PFSK-1 (cell line): Measurements from ENCODE around the gene DTNA.

Source experiments
- FOXP2 ChIP-seq: optimal IDR thresholded peaks from 2 replicates; pipeline ENCODE3; 2011; ENCODE audit warnings: borderline replicate concordance, control low read depth, inconsistent platforms; ENCODE audit not compliant: insufficient read depth; ENCODE audit errors: extremely low read length, extremely low read depth
- POLR2AphosphoS5 ChIP-seq: IDR thresholded peaks from 2 replicates; pipeline ENCODE4 v1.6.1; 2012; ENCODE audit warnings: low read depth, mild to moderate bottlenecking, control low read depth, low read length, moderate library complexity
- REST ChIP-seq, 2 experiments: IDR thresholded peaks; 2 replicates each; pipeline versions ENCODE4 v1.6.1 to v1.8.0; 2011 to 2012; ENCODE audit warnings: low read depth in 2 of 2, low read length in 2 of 2, control low read depth in 1 of 2, inconsistent platforms in 1 of 2, mild to moderate bottlenecking in 1 of 2, moderate library complexity in 1 of 2; ENCODE audit not compliant: insufficient read depth in 1 of 2
- SIN3A ChIP-seq: IDR thresholded peaks from 2 replicates; pipeline ENCODE4 v1.6.1; 2012; ENCODE audit warnings: mild to moderate bottlenecking, low read length, moderate library complexity, borderline replicate concordance; ENCODE audit not compliant: insufficient read depth
- TAF1 ChIP-seq: IDR thresholded peaks from 2 replicates; pipeline ENCODE4 v1.6.1; 2012; ENCODE audit warnings: low read length, control low read depth, borderline replicate concordance; ENCODE audit not compliant: insufficient read depth

GRCh38 chr18:34775461-34775860, 65.4 kb downstream of the DTNA start:
- no peak for TF ChIP-seq POLR2AphosphoS5
- TF ChIP-seq TAF1: no peak
- TF ChIP-seq SIN3A: no peak
- TF ChIP-seq REST (IDR thresholded peaks at IDR 0.05; ENCODE audit: insufficient read depth in 1 of 2, low read depth in 2 of 2, low read length in 2 of 2): no peak
- no peak for TF ChIP-seq FOXP2
